ENCODE data around the gene CENPB. TPM values are rescaled to one million over a fixed set of nuclear protein-coding genes. Genes with fewer than 3 reads are reported as not detected.

Gene CENPB, protein sequence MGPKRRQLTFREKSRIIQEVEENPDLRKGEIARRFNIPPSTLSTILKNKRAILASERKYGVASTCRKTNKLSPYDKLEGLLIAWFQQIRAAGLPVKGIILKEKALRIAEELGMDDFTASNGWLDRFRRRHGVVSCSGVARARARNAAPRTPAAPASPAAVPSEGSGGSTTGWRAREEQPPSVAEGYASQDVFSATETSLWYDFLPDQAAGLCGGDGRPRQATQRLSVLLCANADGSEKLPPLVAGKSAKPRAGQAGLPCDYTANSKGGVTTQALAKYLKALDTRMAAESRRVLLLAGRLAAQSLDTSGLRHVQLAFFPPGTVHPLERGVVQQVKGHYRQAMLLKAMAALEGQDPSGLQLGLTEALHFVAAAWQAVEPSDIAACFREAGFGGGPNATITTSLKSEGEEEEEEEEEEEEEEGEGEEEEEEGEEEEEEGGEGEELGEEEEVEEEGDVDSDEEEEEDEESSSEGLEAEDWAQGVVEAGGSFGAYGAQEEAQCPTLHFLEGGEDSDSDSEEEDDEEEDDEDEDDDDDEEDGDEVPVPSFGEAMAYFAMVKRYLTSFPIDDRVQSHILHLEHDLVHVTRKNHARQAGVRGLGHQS
- total RNA-seq (2022; extraction: Qiagen RNA extraction; ENCODE audit: low read depth): 73.4 to 134 TPM (median 126 TPM) in 5 replicates

GRCh38 chr20:3786665-3787323, at the start of gene CENPB:
TSS of gene CENPB (minus strand) at chr20:3786740. CDS start at chr20:3786483, 257 bp downstream.

GRCh38 chr20:3820048-3820900, 33.7 kb upstream of the CENPB start, which contains the start of gene AP5S1:
TSS of gene AP5S1 (plus strand) at chr20:3820547. CDS start at chr20:3822118, 1,571 bp downstream.

DNA sequence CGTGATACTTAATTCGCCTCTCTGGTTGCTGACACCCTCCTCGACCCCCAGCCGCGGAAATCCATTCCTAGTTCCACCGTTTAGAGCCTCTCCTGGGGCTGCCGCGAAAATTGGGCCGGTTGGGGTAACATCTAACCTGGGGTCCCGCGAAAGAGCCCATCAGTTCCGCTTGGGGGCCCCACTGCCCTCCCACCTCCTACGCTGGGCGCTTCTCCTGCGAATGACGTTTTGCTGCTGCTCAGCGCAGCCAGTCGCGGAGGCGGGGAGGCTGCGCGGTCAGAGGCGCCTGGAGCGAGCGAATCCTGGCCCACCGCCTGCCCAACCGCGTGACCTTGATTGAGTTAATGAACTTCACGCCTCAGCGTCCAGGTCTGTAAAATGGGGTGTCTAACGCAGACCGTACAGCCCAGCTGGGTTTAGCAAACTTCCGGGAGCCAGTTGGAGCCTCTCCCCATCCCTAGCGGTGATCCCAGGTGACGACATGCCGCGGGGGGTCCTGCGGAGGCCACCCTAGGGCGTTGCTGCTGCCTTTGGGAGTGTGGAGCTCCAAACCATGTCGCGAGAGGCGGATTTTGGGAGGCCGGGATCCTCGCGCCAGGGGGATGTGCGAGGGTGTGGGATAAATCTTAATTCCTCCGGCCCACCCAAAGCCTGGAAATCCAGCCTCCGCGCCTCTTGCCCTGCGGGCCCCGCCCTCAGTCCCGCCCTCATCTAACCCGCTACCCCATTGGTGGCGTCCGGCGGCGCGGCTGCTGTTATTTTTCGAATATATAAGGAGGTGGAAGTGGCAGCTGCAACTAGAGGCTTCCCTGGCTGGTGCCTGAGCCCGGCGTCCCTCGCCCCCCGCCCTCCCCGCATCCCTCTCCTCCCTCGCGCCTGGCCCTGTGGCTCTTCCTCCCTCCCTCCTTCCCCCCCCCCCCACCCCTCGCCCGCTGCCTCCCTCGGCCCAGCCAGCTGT, 9.2 kb upstream of the CENPB start, which contains the start of gene CDC25B:
TSS of gene CDC25B (plus strand) at position 800 of the 958 bp plus-strand sequence. CDS start 222 bp downstream, outside the sequence.

GRCh38 chr20:3781153-3781910, 5.2 kb downstream of the CENPB start, which contains the start of gene SPEF1:
TSS of gene SPEF1 (minus strand) at chr20:3781448. CDS start at chr20:3781287, 161 bp downstream.

DNA sequence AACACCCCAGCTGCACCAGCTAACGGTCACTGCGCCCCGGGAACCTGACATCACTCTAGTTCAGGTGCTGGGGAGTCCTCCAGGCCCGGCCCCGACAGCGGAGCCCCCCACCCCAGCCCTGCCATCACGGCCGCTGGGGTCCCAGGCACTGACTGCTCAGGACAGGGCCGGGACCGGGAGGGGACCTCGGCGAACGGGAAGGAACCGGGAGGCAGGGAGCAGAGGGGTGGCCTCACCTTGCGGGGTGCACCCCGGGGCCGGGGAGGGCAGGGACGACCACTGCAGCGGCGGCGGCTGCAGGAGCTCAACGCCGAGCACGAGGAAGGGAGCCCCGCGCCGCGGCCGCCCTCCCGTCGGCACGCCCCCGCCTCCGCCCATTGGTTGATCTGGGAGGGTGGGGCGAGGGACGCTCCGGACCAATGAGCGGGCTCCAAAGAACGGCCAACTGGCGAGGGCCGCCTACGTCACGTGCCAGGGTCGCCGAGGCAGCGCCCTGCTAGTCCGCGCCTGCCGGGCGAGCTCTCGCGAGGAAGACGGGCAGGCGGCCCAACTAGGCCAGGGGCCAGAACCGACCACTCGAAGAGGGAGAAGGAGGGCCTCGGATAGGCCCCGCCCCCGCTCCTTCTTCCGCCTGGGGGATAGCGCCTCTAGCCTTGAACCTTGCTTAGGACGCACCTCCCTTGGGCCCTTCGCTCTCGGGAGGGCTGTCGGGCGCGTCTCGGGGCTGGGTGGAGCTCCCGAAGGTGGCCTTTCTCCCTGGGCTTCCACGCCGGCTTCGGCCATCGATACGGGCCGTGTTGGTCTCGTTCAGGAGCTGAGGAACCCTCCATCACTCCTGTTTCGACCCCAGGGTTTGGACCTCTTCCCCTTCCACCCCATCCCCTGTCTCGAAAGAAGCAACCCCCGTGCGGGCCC, 18.9 kb downstream of the CENPB start, which contains the start of gene ADISSP:
TSS of gene ADISSP (minus strand) at position 327 of the 915 bp plus-strand sequence. CDS start 7,653 bp downstream, outside the sequence.

Other genes starting within 250 kb of the CENPB start
- gene GFRA4, start 123.3 kb downstream of the CENPB start, total RNA-seq (2022; extraction: Qiagen RNA extraction; ENCODE audit: low read depth): not detected in 5 replicates
- 0.05 to 0.08 TPM in 2 of 5 replicates, not detected in the others for gene ADAM33, start 104.7 kb downstream of the CENPB start, total RNA-seq (2022; extraction: Qiagen RNA extraction; ENCODE audit: low read depth)
- not detected in 5 replicates for gene SIGLEC1, start 74.1 kb downstream of the CENPB start, total RNA-seq (2022; extraction: Qiagen RNA extraction; ENCODE audit: low read depth)
- 0.35 to 0.65 TPM (median 0.45 TPM) in 5 replicates for gene HSPA12B, start 54.1 kb downstream of the CENPB start, total RNA-seq (2022; extraction: Qiagen RNA extraction; ENCODE audit: low read depth)
- 83.9 to 169 TPM (median 156 TPM) in 5 replicates for gene ADISSP, start 19.0 kb downstream of the CENPB start, total RNA-seq (2022; extraction: Qiagen RNA extraction; ENCODE audit: low read depth)
- 1.0 to 2.4 TPM (median 1.8 TPM) in 5 replicates for gene SPEF1, start 5.3 kb downstream of the CENPB start, total RNA-seq (2022; extraction: Qiagen RNA extraction; ENCODE audit: low read depth)
- gene CDC25B, start 9.6 kb upstream of the CENPB start, total RNA-seq (2022; extraction: Qiagen RNA extraction; ENCODE audit: low read depth): 153 to 240 TPM (median 231 TPM) in 5 replicates
- gene AP5S1, start 33.8 kb upstream of the CENPB start, total RNA-seq (2022; extraction: Qiagen RNA extraction; ENCODE audit: low read depth): 13.5 to 20.8 TPM (median 17.2 TPM) in 5 replicates
- 17.0 to 27.0 TPM (median 23.7 TPM) in 5 replicates for gene MAVS, start 60.1 kb upstream of the CENPB start, total RNA-seq (2022; extraction: Qiagen RNA extraction; ENCODE audit: low read depth)
- gene PANK2, start 102.6 kb upstream of the CENPB start, total RNA-seq (2022; extraction: Qiagen RNA extraction; ENCODE audit: low read depth): 51.8 to 61.7 TPM (median 56.6 TPM) in 5 replicates
- gene RNF24, start 228.8 kb upstream of the CENPB start, total RNA-seq (2022; extraction: Qiagen RNA extraction; ENCODE audit: low read depth): 9.9 to 16.4 TPM (median 13.6 TPM) in 5 replicates